CD14-positive monocyte (primary cell): Measurements from ENCODE around the gene ENKUR. TPM values are rescaled to one million over a fixed set of nuclear protein-coding genes. Genes with fewer than 3 reads are reported as not detected.

Source experiments
- DNase-seq, 3 donors: peaks; one replicate each; pipeline ENCODE4 v3.0.0-alpha.2; 2011 to 2022
- H2AFZ ChIP-seq: 2 replicates; pipeline ENCODE4 v1.6.0; 2012; ENCODE audit warnings: mild to moderate bottlenecking, low read depth, low read length, inconsistent platforms; ENCODE audit not compliant: insufficient read depth, poor library complexity, severe bottlenecking
- H3K27ac ChIP-seq, 2 donors: 1 replicate in 1 of 2; 2 replicates in 1 of 2; pipeline ENCODE4 v1.5.1; 2012 to 2013; ENCODE audit warnings: low read length in 2 of 2, control low read depth in 1 of 2, inconsistent platforms in 1 of 2, low read depth in 1 of 2, mild to moderate bottlenecking in 1 of 2
- H3K27me3 ChIP-seq, 2 donors: one replicate each; pipeline versions ENCODE4 v1.6.0 to v1.6.1; 2011 to 2013; ENCODE audit warnings: low read length in 2 of 2; ENCODE audit not compliant: control insufficient read depth in 2 of 2, insufficient read depth in 2 of 2
- H3K36me3 ChIP-seq, 2 donors: replicated peaks in 1 of 2; 1 replicate in 1 of 2; 2 replicates in 1 of 2; pipeline versions ENCODE4 v1.5.1 to v1.6.1; 2012 to 2013; ENCODE audit warnings: low read length in 2 of 2, control low read depth in 1 of 2, inconsistent platforms in 1 of 2, mild to moderate bottlenecking in 1 of 2; ENCODE audit not compliant: insufficient read depth in 2 of 2, control insufficient read depth in 1 of 2
- H3K4me1 ChIP-seq, 2 donors: 1 replicate in 1 of 2; 2 replicates in 1 of 2; pipeline versions ENCODE4 v1.5.1 to v1.6.1; 2012 to 2013; ENCODE audit warnings: low read length in 2 of 2, control low read depth in 1 of 2, inconsistent platforms in 1 of 2, mild to moderate bottlenecking in 1 of 2, moderate library complexity in 1 of 2; ENCODE audit not compliant: insufficient read depth in 2 of 2, control insufficient read depth in 1 of 2
- H3K4me2 ChIP-seq: replicated peaks from 2 replicates; pipeline ENCODE3; 2012; ENCODE audit warnings: low read length, moderate library complexity, mild to moderate bottlenecking; ENCODE audit not compliant: poor library complexity, severe bottlenecking; ENCODE audit errors: extremely low read depth
- H3K4me3 ChIP-seq, 3 experiments: fragments of 200-600 bp in 1 of 3; sonication (generic) in 1 of 3; replicated peaks in 1 of 3; 1 replicate in 2 of 3; 2 replicates in 1 of 3; pipeline ENCODE4 v1.5.1; 2011 to 2013; ENCODE audit warnings: low read length in 3 of 3, mild to moderate bottlenecking in 3 of 3, control low read depth in 2 of 3, low read depth in 2 of 3, inconsistent platforms in 1 of 3, moderate library complexity in 1 of 3
- H3K79me2 ChIP-seq: 2 replicates; pipeline ENCODE4 v1.6.0; 2012; ENCODE audit warnings: mild to moderate bottlenecking, control low read depth, inconsistent platforms, low read length, moderate library complexity; ENCODE audit not compliant: insufficient read depth
- H3K9ac ChIP-seq: 2 replicates; pipeline ENCODE4 v1.6.0; 2017; ENCODE audit warnings: low read length, mild to moderate bottlenecking; ENCODE audit not compliant: insufficient read depth, poor library complexity, severe bottlenecking
- H3K9me3 ChIP-seq, 2 donors: replicated peaks in 1 of 2; 1 replicate in 1 of 2; 2 replicates in 1 of 2; pipeline versions ENCODE4 v1.5.1 to v1.6.1; 2012 to 2013; ENCODE audit warnings: low read length in 2 of 2, control low read depth in 1 of 2; ENCODE audit not compliant: control insufficient read depth in 1 of 2, insufficient read depth in 1 of 2
- H4K20me1 ChIP-seq: 2 replicates; pipeline ENCODE4 v1.6.0; 2012; ENCODE audit warnings: mild to moderate bottlenecking, low read length, control low read depth, moderate library complexity; ENCODE audit not compliant: insufficient read depth
- H3K27ac Mint-ChIP-seq, 7 donors: one replicate each; pipeline ENCODE4 v1.8.0; 2020; ENCODE audit warnings: mild to moderate bottlenecking in 7 of 7, mixed read lengths in 7 of 7, moderate library complexity in 6 of 7, inconsistent platforms in 2 of 7
- H3K27me3 Mint-ChIP-seq, 3 donors: one replicate each; pipeline ENCODE4 v1.8.0; 2021 to 2022; ENCODE audit warnings: low read depth in 3 of 3, mild to moderate bottlenecking in 3 of 3, mixed read lengths in 3 of 3, moderate library complexity in 3 of 3, inconsistent platforms in 1 of 3
- H3K36me3 Mint-ChIP-seq, 2 donors: one replicate each; pipeline ENCODE4 v1.8.0; 2020; ENCODE audit warnings: mixed read lengths in 2 of 2, inconsistent platforms in 1 of 2, mild to moderate bottlenecking in 1 of 2
- H3K4me1 Mint-ChIP-seq: one replicate; pipeline ENCODE4 v1.8.0; 2020; ENCODE audit warnings: mild to moderate bottlenecking, mixed read lengths
- H3K4me3 Mint-ChIP-seq, 2 donors: one replicate each; pipeline ENCODE4 v1.8.0; 2020; ENCODE audit warnings: mild to moderate bottlenecking in 2 of 2, mixed read lengths in 2 of 2, moderate library complexity in 1 of 2
- H3K9me3 Mint-ChIP-seq, 7 donors: one replicate each; pipeline ENCODE4 v1.8.0; 2020 to 2022; ENCODE audit warnings: mixed read lengths in 7 of 7, mild to moderate bottlenecking in 6 of 7, moderate library complexity in 6 of 7, inconsistent platforms in 2 of 7
- WGBS: methylation state at CpG from one replicate; pipeline ENCODE4 v1.1.5; 2013; ENCODE audit warnings: missing lambda C conversion rate; ENCODE audit not compliant: insufficient coverage; 5-methylcytosine and 5-hydroxymethylcytosine counted together
- intact Hi-C, 2 donors: fragments of 100-400 bp; cut with micrococcal nuclease; formaldehyde crosslinking; loops; one replicate each; pipeline versions ENCODE4 v1.15.0 to v1.15.1; 2023
- polyA plus RNA-seq, 3 donors: library from polyadenylated mRNA; depleted of rRNA in 1 of 3; unstranded in 2 of 3; stranded (reverse) in 1 of 3; fragments of 300-500 nt in 2 of 3; fragments of >200 nt in 1 of 3; fragmentation: Illumina TruSeq in 2 of 3; gene quantifications; 1 replicate in 2 of 3; 2 replicates in 1 of 3; pipeline ENCODE4 v1.2.3, GENCODE V29; 2012 to 2021
- TF ChIP-seq, protein P1 (sequence below): fragments of 200-600 bp; IDR thresholded peaks from one replicate; pipeline ENCODE4 v1.8.0; 2022; ENCODE audit warnings: antibody characterized with exemption, mild to moderate bottlenecking

Gene ENKUR
- polyA plus RNA-seq, 3 donors = 0.16 TPM; not detected in 2

- H3K4me3 ChIP-seq = no peak overlapping the region
- no peak overlapping the region for H3K27ac ChIP-seq
- TF ChIP-seq, protein P1, sequence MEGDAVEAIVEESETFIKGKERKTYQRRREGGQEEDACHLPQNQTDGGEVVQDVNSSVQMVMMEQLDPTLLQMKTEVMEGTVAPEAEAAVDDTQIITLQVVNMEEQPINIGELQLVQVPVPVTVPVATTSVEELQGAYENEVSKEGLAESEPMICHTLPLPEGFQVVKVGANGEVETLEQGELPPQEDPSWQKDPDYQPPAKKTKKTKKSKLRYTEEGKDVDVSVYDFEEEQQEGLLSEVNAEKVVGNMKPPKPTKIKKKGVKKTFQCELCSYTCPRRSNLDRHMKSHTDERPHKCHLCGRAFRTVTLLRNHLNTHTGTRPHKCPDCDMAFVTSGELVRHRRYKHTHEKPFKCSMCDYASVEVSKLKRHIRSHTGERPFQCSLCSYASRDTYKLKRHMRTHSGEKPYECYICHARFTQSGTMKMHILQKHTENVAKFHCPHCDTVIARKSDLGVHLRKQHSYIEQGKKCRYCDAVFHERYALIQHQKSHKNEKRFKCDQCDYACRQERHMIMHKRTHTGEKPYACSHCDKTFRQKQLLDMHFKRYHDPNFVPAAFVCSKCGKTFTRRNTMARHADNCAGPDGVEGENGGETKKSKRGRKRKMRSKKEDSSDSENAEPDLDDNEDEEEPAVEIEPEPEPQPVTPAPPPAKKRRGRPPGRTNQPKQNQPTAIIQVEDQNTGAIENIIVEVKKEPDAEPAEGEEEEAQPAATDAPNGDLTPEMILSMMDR = no peak
- no peak overlapping the region for H2AFZ ChIP-seq
- peaks cover 0 to 3% (median 0%) of the 10 kb centered on the region in 3 donors for H3K27me3 Mint-ChIP-seq
- no peaks in the 10 kb centered on the region for H3K27me3 ChIP-seq
- H3K4me1 Mint-ChIP-seq = no peaks in the 10 kb centered on the region
- H3K9ac ChIP-seq = no peak overlapping the region
- no peaks in the 10 kb centered on the region for H3K36me3 Mint-ChIP-seq
- WGBS = 100% methylated on average over 1 of the region's 3 CpGs
- no peaks in the 10 kb centered on the region for H3K36me3 ChIP-seq
- intact Hi-C loops = no loop called here
- no peak overlapping the region for H3K27ac Mint-ChIP-seq
- H3K4me2 ChIP-seq = no peak overlapping the region
- H3K4me3 Mint-ChIP-seq = no peak overlapping the region
- no peaks in the 10 kb centered on the region for H3K9me3 ChIP-seq
- no peaks in the 10 kb centered on the region for H3K79me2 ChIP-seq
- peaks cover 0 to 5% (median 0%) of the 10 kb centered on the region in 7 donors for H3K9me3 Mint-ChIP-seq
- no peaks in the 10 kb centered on the region for H3K4me1 ChIP-seq
- H4K20me1 ChIP-seq = no peaks in the 10 kb centered on the region
- no peak for DNase-seq
These were observed 50.9 kb downstream of the ENKUR start for GRCh38 chr10:24965051-24965450.

- no peak overlapping the region for H3K4me3 ChIP-seq
- Mint-ChIP-seq H3K9me3 (peaks cover 0 to 2% (median 0%) of the 10 kb centered on the region in 7 donors), H3K27ac (no peak overlapping the region), H3K4me3 (no peak overlapping the region), H3K36me3 (no peaks in the 10 kb centered on the region), H3K4me1 (no peaks in the 10 kb centered on the region), H3K27me3 (peaks cover 0 to 3% (median 0%) of the 10 kb centered on the region in 3 donors)
- no peaks in the 10 kb centered on the region for H4K20me1 ChIP-seq
- H3K27ac ChIP-seq = no peak overlapping the region
- 100% methylated on average over 1 of the region's 5 CpGs for WGBS
- no peaks in the 10 kb centered on the region for H3K9me3 ChIP-seq
- intact Hi-C loops = no loop called here
- H3K9ac ChIP-seq = no peak overlapping the region
- no peaks in the 10 kb centered on the region for H3K79me2 ChIP-seq
- H2AFZ ChIP-seq = no peak overlapping the region
- H3K27me3 ChIP-seq = no peaks in the 10 kb centered on the region
- H3K4me1 ChIP-seq = no peaks in the 10 kb centered on the region
- no peaks in the 10 kb centered on the region for H3K36me3 ChIP-seq
- TF ChIP-seq, protein P1 = no peak
- no peak overlapping the region for H3K4me2 ChIP-seq
- DNase-seq = no peak
These were observed 52.4 kb downstream of the ENKUR start for GRCh38 chr10:24963521-24964041.
